OCI-LY1 (cell line): ENCODE data around the gene MPPED2.

ENCODE experiments used
- H2AFZ ChIP-seq: fragments of 200-600 bp; sonication (generic), shearing (Covaris generic); 2 replicates; pipeline ENCODE4 v1.6.0; 2014; ENCODE audit warnings: antibody characterized with exemption, mild to moderate bottlenecking, low read length
- H3F3A ChIP-seq: fragments of 200-600 bp; sonication (generic), shearing (Covaris generic); 2 replicates; pipeline ENCODE4 v1.6.0; 2014; ENCODE audit warnings: mild to moderate bottlenecking, antibody characterized with exemption, low read length, moderate library complexity; ENCODE audit not compliant: insufficient read depth
- H3K27ac ChIP-seq: fragments of 200-600 bp; sonication (generic); 2 replicates; pipeline ENCODE4 v1.5.1; 2014; ENCODE audit warnings: low read length, mixed run types, mild to moderate bottlenecking, low read depth; ENCODE audit not compliant: poor library complexity, severe bottlenecking
- H3K27me3 ChIP-seq: fragments of 200-600 bp; sonication (generic); 2 replicates; pipeline ENCODE4 v1.6.0; 2014; ENCODE audit warnings: antibody characterized with exemption, mild to moderate bottlenecking, low read length, moderate library complexity; ENCODE audit not compliant: insufficient read depth
- H3K36me3 ChIP-seq: fragments of 200-600 bp; sonication (generic); 2 replicates; pipeline ENCODE4 v1.6.1; 2014; ENCODE audit warnings: mild to moderate bottlenecking, antibody characterized with exemption, low read length, moderate library complexity, mixed read lengths; ENCODE audit not compliant: insufficient read depth
- H3K4me1 ChIP-seq: fragments of 200-600 bp; sonication (generic); 2 replicates; pipeline ENCODE4 v1.5.1; 2014; ENCODE audit warnings: mild to moderate bottlenecking, low read length, moderate library complexity; ENCODE audit not compliant: insufficient read depth, severe bottlenecking
- H3K4me2 ChIP-seq: fragments of 200-600 bp; sonication (generic), shearing (Covaris generic); 2 replicates; pipeline ENCODE4 v1.6.1; 2014; ENCODE audit warnings: low read length
- H3K4me3 ChIP-seq: fragments of 200-600 bp; sonication (generic); 2 replicates; pipeline ENCODE4 v1.5.1; 2014; ENCODE audit warnings: low read length, low read depth, mild to moderate bottlenecking, mixed read lengths; ENCODE audit not compliant: poor library complexity, severe bottlenecking
- H3K79me2 ChIP-seq: fragments of 200-600 bp; shearing (Covaris generic); 2 replicates; pipeline ENCODE4 v1.6.1; 2016; ENCODE audit warnings: mixed run types, low read length, mixed read lengths; ENCODE audit not compliant: insufficient read depth
- H3K9ac ChIP-seq: fragments of 200-600 bp; sonication (generic), shearing (Covaris generic); 2 replicates; pipeline ENCODE4 v1.6.1; 2014; ENCODE audit warnings: mild to moderate bottlenecking, low read length, mixed read lengths
- H3K9me2 ChIP-seq: fragments of 200-600 bp; sonication (generic), shearing (Covaris generic); 2 replicates; pipeline ENCODE4 v1.6.1; 2014; ENCODE audit warnings: low read depth, mild to moderate bottlenecking, low read length, mixed read lengths
- H3K9me3 ChIP-seq: fragments of 200-600 bp; shearing (Covaris generic); 2 replicates; pipeline ENCODE4 v1.6.1; 2014; ENCODE audit warnings: low read length, mixed read lengths
- H4K20me1 ChIP-seq: fragments of 200-600 bp; sonication (generic), shearing (Covaris generic); 2 replicates; pipeline ENCODE4 v1.6.0; 2016; ENCODE audit warnings: mild to moderate bottlenecking, low read length; ENCODE audit not compliant: insufficient read depth
- CTCF ChIP-seq: fragments of 200-600 bp; sonication (generic), shearing (Covaris generic); IDR thresholded peaks from 2 replicates; pipeline ENCODE4 v1.5.1; 2017; ENCODE audit warnings: mild to moderate bottlenecking, antibody characterized with exemption, low read length, moderate library complexity, mixed read lengths
- EZH2 ChIP-seq: fragments of 200-600 bp; sonication (generic), shearing (Covaris generic); IDR thresholded peaks from 2 replicates; pipeline ENCODE4 v1.8.0; 2017; ENCODE audit warnings: borderline replicate concordance, mixed run types, mild to moderate bottlenecking, antibody characterized with exemption, low read length, moderate library complexity, mixed read lengths

The MPPED2 gene

DNA sequence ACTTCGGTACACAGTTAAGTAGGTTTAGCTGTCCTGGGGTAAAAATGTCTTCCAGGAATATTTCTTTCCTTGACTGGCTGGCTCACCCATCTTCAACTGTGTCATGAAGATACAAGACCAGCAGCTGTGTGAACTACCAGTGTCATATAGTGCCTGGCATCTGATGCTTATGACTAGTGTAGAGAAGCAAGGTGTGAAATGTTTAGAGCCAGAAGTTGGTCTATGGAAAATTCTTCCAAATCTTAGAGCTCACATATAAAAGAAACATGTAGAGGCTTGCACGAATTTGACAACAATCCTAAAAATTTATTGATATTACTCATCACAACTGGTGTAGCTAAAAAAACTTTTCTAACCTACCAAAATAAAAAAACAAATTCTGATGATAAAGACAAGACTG lies 208.8 kb downstream of the MPPED2 start:
- Histone ChIP-seq H3K4me1 (no peaks in the 10 kb centered on the region), H3K4me2 (no peak overlapping the region), H3K79me2 (no peaks in the 10 kb centered on the region), H3K27ac (no peak overlapping the region), H3K36me3 (no peaks in the 10 kb centered on the region), H3K9ac (no peak overlapping the region), H2AFZ (no peak overlapping the region), H3K27me3 (no peaks in the 10 kb centered on the region), H3F3A (no peaks in the 10 kb centered on the region), H3K9me3 (no peaks in the 10 kb centered on the region), H3K9me2 (no peaks in the 10 kb centered on the region), H4K20me1 (no peaks in the 10 kb centered on the region), H3K4me3 (no peak overlapping the region)
- TF ChIP-seq EZH2 (no peak), CTCF (no peak)

- H2AFZ ChIP-seq, result no peak overlapping the region
- no peaks in the 10 kb centered on the region for H3K79me2 ChIP-seq
- H3K9ac ChIP-seq, result no peak overlapping the region
- H3F3A ChIP-seq, result no peaks in the 10 kb centered on the region
- H3K9me3 ChIP-seq, result no peaks in the 10 kb centered on the region
- H3K9me2 ChIP-seq, result no peaks in the 10 kb centered on the region
- no peak overlapping the region for H3K27ac ChIP-seq
- no peak overlapping the region for H3K4me2 ChIP-seq
- H4K20me1 ChIP-seq, result no peaks in the 10 kb centered on the region
- no peaks in the 10 kb centered on the region for H3K27me3 ChIP-seq
- TF ChIP-seq CTCF, result no peak
- no peak for TF ChIP-seq EZH2
- H3K4me3 ChIP-seq, result no peak overlapping the region
- no peaks in the 10 kb centered on the region for H3K36me3 ChIP-seq
- H3K4me1 ChIP-seq, result no peaks in the 10 kb centered on the region
Observed at GRCh38 chr11:30370164-30370563, 216.0 kb downstream of the MPPED2 start.

DNA sequence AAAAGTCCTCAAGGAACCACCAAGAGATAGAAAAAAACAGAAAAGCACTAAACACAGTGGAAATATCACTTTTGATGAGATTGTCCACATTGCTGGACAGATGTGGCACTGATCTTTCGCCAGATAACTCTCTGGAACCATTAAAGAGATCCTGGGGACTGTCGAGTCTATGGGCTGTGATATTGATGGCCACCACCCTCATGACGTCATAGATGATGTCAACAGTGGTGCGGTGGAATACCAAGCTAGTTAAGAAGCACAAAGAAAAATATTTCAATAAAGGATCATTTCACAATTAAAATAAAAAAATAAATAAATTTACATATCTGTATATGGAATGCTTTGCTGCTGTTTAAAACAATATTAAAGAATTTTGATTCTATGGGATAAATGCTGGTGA lies 217.8 kb downstream of the MPPED2 start:
- Histone ChIP-seq H3K9me2 (no peaks in the 10 kb centered on the region), H3K4me2 (no peak overlapping the region)
- no peak for TF ChIP-seq EZH2
- no peak for TF ChIP-seq CTCF

More for the DNA sequence above, 217.8 kb downstream of the MPPED2 start:
- Histone ChIP-seq H3F3A (no peaks in the 10 kb centered on the region), H2AFZ (no peak overlapping the region), H3K79me2 (no peaks in the 10 kb centered on the region), H3K4me3 (no peak overlapping the region), H3K9me3 (no peaks in the 10 kb centered on the region), H4K20me1 (no peaks in the 10 kb centered on the region), H3K9ac (no peak overlapping the region), H3K27ac (no peak overlapping the region), H3K27me3 (no peaks in the 10 kb centered on the region), H3K36me3 (no peaks in the 10 kb centered on the region), H3K4me1 (no peaks in the 10 kb centered on the region)
